Mucosa of descending colon (tissue), 3 donors: ENCODE measurements around the gene OSBPL10. TPM values are rescaled to one million over a fixed set of nuclear protein-coding genes. Genes with fewer than 3 reads are reported as not detected.
A peak's percentile ranks its signal among the peaks of the same experiment; 100 is the strongest.

Experiments used
- ATAC-seq: fragments of 200-7000 bp; cut with Tn5 transposase; one replicate; pipeline ENCODE4 v1.9.1; 2020; ENCODE audit warnings: mild to moderate bottlenecking, moderate library complexity
- DNase-seq, 3 donors: peaks; one replicate each; pipeline ENCODE4 v3.0.0-alpha.2; 2020
- H3K36me3 ChIP-seq: fragments of 200-600 bp; one replicate; pipeline ENCODE4 v1.8.0; 2021; ENCODE audit warnings: low read depth, mild to moderate bottlenecking
- H3K4me1 ChIP-seq: fragments of 200-600 bp; one replicate; pipeline ENCODE4 v1.8.0; 2021; ENCODE audit warnings: low read depth, mild to moderate bottlenecking
- H3K4me3 ChIP-seq: fragments of 200-600 bp; one replicate; pipeline ENCODE4 v1.8.0; 2021; ENCODE audit warnings: mild to moderate bottlenecking
- H3K9me3 ChIP-seq: fragments of 200-600 bp; one replicate; pipeline ENCODE4 v1.8.0; 2021; ENCODE audit warnings: mild to moderate bottlenecking
- intact Hi-C, 2 donors: fragments of 100-400 bp; cut with DNase I in 1 of 2; cut with micrococcal nuclease in 1 of 2; formaldehyde crosslinking; loops; one replicate each; pipeline versions ENCODE4 v1.11.0 to v1.11.1; 2022; cut with DNase I, micrococcal nuclease
- total RNA-seq, 3 donors: library from RNA; stranded (reverse); fragmentation: NEBNext Ultra II Directional in 2 of 3; extraction: Animal tissue kit (Norgen Biotek cat#: 25700) in 2 of 3; gene quantifications; one replicate each; pipeline versions ENCODE4 v1.2.1 to v1.2.4, GENCODE V29; 2021 to 2023
- TF ChIP-seq, protein P1 (sequence below): fragments of 200-600 bp; IDR thresholded peaks from one replicate; pipeline ENCODE4 v1.8.0; 2022; ENCODE audit warnings: antibody characterized with exemption, mild to moderate bottlenecking
- donor health status: DM: no; HTN: no; CAD: no; lungs with moderate emphysema.
- donor health status: DM: no; HTN: no; CAD: no.
- donor health status: DM: no; HTN: yes; CAD: no.

The OSBPL10 gene
- total RNA-seq, 3 donors from 2014 or later, result 15.7 to 23.9 (median 16.6) TPM

DNA sequence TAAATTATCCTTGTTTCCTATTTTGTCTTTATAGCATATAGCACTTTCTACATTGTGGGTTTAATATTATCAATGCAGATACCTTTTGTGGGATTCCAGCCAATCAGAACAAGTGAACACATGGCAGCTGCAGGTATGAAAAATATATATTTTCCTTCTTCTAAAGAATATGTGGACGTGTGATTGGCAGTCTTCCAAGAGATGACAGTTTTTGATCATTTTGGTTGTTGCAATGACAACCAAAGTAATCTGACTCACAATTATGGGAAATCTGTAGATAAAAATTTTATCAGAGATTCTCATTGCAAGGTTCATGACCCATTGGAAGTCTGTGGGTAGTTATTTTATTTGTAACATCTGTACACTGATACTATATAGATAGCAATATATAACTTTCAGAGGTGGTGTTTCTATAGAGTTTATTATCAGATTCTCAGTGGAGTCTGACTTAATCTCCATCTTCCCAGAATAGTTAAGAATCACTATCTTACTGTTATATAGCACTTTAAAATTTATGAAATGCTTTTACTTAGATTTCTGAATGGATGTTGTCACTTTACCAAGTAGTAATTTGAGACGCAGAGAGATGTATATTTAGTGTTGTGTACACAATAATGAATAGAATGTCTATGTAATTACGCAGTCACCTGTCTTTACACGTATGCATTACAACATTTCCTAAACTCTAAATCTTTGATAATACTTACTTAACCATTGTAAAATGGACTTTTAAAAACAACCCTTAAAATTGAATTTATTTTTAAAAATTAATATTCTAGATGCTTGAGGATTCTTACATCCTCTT is 365.8 kb downstream of the OSBPL10 start:
- Histone ChIP-seq H3K4me1 (peaks cover 5% of the 10 kb centered on the region), H3K4me3 (no peak overlapping the region), H3K9me3 (no peaks in the 10 kb centered on the region), H3K36me3 (no peaks in the 10 kb centered on the region)
- ATAC-seq (no peak), DNase-seq (no peak)
- TF ChIP-seq, protein P1, sequence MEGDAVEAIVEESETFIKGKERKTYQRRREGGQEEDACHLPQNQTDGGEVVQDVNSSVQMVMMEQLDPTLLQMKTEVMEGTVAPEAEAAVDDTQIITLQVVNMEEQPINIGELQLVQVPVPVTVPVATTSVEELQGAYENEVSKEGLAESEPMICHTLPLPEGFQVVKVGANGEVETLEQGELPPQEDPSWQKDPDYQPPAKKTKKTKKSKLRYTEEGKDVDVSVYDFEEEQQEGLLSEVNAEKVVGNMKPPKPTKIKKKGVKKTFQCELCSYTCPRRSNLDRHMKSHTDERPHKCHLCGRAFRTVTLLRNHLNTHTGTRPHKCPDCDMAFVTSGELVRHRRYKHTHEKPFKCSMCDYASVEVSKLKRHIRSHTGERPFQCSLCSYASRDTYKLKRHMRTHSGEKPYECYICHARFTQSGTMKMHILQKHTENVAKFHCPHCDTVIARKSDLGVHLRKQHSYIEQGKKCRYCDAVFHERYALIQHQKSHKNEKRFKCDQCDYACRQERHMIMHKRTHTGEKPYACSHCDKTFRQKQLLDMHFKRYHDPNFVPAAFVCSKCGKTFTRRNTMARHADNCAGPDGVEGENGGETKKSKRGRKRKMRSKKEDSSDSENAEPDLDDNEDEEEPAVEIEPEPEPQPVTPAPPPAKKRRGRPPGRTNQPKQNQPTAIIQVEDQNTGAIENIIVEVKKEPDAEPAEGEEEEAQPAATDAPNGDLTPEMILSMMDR, result no peak
- intact Hi-C loops, result no loop called here

DNA sequence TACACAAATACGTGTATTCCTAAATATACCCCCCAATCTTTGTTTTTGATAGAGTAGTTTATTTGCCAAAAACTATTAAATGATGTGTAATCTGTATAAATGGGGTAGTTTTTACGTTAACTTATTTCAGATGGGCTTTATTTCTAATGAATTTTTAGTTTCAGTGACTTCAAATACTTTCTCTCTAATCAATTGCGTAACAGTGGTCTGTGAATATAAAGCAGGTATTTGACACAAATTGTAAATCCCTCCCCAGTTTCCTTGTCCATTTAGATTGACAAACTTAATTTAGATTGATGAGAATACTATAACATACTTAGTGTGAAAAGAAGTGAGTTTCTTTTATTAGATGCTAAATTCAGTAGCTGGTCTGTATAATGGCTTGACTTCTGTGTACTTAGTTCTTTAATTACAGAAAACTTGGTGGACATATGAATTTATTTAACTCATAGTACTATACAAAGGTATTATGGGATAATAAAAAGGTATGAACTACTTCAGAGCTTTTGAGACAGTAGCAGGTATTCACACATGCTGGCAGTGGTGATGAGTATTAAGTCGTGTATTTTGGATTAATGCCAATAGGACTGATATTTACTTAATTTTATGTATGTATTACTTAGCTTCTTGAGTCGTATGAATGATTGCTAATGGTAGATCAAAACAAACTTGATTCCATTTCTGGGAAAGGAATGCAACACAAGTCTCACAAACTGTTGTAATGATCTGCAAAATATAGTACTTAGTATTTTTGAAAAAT is 366.7 kb downstream of the OSBPL10 start:
- ATAC-seq (no peak), DNase-seq (no peak)
- no peaks in the 10 kb centered on the region for H3K36me3 ChIP-seq
- H3K4me3 ChIP-seq, result no peak overlapping the region
- H3K4me1 ChIP-seq, result peaks cover 5% of the 10 kb centered on the region
- H3K9me3 ChIP-seq, result no peaks in the 10 kb centered on the region
- intact Hi-C loops, result no loop called here
- TF ChIP-seq, protein P1, result no peak

DNA sequence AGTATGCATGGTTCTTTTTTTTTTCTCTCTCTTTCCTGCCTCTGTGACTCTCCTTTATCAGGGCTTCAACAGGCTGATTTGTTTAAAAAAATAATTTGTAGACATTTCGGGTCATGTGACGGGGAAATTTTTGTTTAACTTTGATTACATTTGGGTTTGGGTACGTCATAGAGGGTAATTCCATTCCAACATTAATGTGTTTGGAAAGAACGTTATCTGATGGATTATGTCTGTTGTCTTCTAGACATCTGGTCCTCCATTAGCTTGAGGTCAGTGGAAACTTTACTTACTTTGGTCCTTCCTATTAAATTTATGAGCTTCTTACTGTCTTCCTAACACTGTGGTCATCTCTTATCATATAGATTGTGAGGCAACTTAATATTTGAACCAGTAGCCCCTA is 367.4 kb downstream of the OSBPL10 start:
- Histone ChIP-seq H3K9me3 (no peaks in the 10 kb centered on the region), H3K4me1 (peaks cover 5% of the 10 kb centered on the region), H3K36me3 (no peaks in the 10 kb centered on the region), H3K4me3 (no peak overlapping the region)
- TF ChIP-seq, protein P1, result no peak
- DNase-seq (no peak), ATAC-seq (no peak)
- intact Hi-C loops, result no loop called here

DNA sequence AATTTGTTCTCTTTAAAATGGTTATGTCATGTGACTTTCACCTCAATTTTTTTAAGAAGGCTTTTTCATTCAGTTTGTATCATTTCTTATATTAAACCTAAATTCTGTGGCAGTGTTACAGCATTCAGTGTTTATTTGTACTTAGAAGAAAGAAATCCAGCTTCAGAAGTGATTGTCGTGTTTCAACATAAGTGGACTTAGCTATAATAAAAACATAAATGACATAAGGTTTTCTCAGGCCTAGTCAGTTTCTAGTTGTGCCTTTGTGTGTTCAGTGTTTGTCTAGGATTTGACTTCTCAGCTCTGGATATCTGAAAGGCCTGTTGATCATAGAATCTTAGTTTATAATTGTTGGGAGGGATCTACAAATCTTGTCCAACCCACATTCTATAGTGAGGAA is 367.9 kb downstream of the OSBPL10 start:
- TF ChIP-seq, protein P1, result no peak
- no peaks in the 10 kb centered on the region for H3K9me3 ChIP-seq
- intact Hi-C loops, result no loop called here
- no peak overlapping the region for H3K4me3 ChIP-seq
- H3K36me3 ChIP-seq, result no peaks in the 10 kb centered on the region
- peak; percentile 57 for ATAC-seq
- peaks cover 5% of the 10 kb centered on the region for H3K4me1 ChIP-seq
- no peak for DNase-seq

Other genes starting within 250 kb of the OSBPL10 start
- gene ZNF860, start 488 bp upstream of the OSBPL10 start, total RNA-seq, result 1 to 10 TPM in 1 of 3 donors, under 1 TPM in 2; 0.63 to 1.0 (median 0.70) TPM
- gene GPD1L, start 125.4 kb upstream of the OSBPL10 start, total RNA-seq, result 100 to 1,000 TPM in 1 of 3 donors, 10 to 100 TPM in 2; 57.6 to 122 (median 72.1) TPM